Measurements from ENCODE around the gene VPS37C. TPM values are rescaled to one million over a fixed set of nuclear protein-coding genes. Genes with fewer than 3 reads are reported as not detected.

VPS37C gene
- total RNA-seq, 1 donor from 2014 or later = 13.4 TPM

DNA sequence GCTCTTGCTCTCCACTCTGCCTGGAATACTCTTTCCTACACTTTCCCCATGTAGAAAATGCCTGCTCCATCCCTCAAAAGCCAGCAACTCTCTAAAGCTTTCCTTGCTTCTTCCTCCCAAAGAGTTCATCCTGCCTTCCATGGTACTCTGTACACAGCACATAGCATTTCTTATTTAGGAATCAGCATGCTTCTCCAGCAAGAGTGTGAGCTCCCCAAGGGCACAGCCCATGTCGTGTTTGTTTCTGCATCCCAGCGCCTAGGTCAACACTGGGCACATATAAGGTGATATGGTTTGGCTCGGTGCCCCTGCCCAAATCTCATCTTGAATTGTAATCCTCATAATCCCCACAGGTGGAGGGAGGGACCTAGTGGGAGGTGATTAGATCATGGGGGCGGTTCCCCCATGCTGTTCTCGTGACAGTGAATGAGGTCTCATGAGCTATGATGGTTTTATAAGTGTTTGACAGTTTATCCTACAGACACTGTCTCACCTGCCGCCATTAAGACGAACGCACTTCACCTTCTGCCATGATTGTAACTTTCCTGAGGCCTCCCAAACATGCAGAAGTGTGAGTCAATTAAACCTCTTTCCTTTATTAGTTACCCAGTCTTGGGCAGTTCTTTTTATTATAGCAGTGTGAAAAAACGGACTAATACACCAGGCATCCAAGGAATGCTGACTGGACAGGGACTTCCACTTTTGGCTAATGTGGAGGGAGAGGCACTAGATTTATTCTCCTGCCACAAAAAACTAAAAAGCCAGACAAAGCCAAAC, 8.2 kb downstream of the VPS37C start:
- ATAC-seq = peak; percentile 47

DNA sequence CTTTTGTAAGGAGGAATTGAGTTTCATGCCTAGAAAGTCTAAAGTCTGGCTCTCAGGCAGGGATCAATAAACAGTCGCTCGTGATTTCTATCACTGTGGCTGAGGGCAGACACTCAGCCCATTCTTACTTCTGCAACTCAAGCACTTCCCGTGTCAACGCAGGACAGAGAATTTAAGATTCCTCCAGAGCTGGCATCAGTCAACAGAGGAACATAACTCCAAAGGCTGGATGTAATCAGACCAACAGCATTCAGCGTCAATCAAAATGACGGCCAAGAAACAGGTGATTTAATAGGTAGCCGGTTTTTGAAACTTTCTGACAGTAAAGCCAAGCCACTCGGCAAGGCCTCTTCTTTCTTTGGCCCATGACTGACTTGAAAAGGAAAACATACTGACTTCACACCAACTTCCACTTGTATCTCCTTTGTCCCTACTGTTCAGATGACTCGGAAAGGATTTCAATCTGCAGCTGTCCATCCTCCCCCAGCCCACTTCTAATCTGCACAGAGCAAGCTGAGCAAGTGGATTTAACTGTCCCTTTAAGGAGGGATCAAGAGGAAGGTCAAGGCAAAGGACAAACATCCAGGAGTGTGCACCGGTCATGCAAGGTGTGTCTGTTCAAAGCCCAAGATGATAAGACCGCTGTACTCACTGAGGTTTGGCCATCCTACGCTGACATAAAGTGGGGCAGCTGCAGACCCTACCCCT, 9.5 kb downstream of the VPS37C start:
- ATAC-seq = no peak

GRCh38 chr11:61150706-61151544, 10.3 kb downstream of the VPS37C start:
- no peak for ATAC-seq

- ATAC-seq = peak; percentile 60
These were observed 11.3 kb downstream of the VPS37C start for GRCh38 chr11:61149624-61150615.

DNA sequence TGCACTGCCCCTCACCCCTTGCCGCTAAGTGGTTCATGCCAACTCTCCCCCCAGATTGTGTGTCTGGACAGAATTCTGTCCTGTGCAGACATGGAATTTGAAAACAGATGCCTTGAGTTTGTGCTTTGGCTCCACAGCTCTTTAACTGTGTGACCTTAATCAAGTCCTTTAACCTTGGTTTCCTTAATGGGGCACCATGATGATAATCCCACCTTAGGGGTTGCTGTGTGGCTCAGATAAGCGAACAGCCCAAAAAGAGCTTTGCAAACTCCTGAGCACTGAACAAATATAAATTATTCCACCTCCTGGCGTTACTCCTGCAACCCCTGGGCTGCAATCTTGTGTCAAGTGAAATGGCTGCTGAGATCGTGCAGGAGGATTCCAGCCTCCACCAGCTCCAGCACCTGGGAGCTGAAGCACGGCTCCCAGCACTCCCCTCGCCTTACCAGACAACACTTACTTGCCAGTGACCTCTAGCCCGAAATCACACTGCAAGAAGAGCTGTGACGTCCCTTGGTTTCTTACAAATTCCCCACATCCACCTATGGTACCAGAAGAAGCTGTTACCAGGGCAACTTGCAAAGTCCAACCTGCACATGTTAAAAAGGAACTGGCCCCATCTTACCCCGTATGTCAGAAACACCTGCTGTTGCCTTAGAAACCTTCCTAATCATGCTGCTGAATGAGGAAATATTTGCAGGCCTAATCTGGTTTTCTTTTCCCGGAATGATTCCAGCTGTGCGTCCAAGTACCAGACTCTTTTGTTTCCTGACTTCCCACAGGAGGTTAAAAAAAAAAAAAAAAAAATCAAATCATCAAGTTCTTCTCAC, 13.2 kb downstream of the VPS37C start:
- ATAC-seq = no peak

GRCh38 chr11:61147271-61147670, 14.0 kb downstream of the VPS37C start:
- no peak for ATAC-seq

DNA sequence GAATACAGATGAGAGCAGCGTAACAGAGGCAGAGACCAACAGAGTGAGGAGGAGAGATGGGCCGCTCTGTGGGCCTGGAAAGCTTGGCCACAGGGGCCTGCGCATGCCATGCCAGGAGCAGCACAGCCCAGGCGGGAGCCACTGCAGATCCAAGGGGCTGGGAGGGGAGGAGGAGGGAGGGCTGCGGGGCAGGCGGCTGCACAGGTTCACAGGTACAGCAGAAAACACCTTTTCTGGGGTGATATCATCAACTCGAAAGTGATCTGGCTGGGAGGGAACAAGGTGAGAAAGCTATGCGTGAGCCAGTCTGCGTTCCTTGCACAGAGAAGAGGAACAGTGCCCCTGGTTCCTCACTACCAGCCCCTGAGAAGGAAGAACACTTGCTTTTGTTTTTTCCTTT, 14.8 kb downstream of the VPS37C start:
- ATAC-seq = no peak

- no peak for ATAC-seq
These were observed 15.8 kb downstream of the VPS37C start for GRCh38 chr11:61145228-61146005.

GRCh38 chr11:61144511-61145179, 16.6 kb downstream of the VPS37C start:
- no peak for ATAC-seq

- no peak for ATAC-seq
These were observed 18.8 kb downstream of the VPS37C start for GRCh38 chr11:61142424-61142823.

GRCh38 chr11:61141601-61142028, 19.6 kb downstream of the VPS37C start:
- ATAC-seq = peak; percentile 71

DNA sequence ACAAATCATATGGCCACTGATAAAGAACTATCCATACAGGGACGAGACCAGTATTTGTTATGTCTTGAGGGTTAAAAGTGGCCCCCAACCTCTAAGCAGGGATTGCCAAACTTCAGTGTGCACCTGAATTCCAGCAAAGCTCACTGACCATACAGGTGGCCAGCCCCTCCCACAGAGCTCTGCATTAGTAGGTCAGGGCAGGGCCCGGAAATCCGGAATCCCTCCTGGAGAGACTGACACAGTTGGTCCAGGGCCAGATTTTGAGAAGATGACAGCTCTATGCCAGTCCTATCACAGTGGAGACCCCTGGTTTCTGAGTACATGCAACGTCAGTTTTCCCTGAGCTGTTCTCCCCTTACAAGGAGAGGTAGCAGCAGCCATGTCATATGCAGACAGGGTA, 20.8 kb downstream of the VPS37C start:
- ATAC-seq = no peak

DNA sequence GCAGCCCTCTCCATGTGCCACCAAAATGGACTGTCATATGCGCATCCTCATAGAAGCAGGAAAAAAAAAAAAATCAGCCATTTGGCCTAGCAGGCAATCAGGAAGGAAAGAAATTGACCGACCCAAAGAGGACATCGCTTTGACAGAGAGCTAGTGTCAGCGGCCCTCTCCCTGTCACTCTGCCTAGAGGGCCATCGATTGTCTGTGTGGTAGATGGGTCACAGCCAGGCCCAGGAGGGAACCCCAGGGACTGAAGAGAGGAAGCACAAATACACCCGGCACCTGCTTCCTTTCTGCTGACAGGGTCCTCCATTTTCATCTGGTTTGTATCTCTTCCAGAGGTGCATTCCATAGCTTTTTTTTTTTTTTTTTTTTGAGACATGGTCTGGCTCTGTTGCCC, 21.8 kb downstream of the VPS37C start:
- ATAC-seq = no peak

DNA sequence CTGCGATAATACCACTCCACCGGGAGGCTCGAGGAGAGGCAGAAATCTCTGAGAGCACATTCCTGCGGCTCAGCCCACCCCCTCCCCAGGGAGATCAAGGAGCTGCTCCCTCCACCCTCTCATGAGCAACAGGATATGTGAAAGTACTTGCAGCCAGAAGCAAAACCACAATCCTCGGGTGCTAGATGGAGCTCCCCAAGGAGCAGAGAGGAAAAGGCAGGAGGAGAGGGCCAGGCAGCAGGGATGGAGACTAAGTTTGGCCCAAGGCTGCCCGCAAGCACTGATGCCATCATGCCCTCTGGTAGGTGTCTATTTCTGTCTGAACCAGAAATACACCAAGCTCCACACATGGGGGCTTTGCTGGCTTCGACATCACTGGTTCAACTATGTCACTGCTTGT, 22.3 kb downstream of the VPS37C start:
- ATAC-seq = no peak

DNA sequence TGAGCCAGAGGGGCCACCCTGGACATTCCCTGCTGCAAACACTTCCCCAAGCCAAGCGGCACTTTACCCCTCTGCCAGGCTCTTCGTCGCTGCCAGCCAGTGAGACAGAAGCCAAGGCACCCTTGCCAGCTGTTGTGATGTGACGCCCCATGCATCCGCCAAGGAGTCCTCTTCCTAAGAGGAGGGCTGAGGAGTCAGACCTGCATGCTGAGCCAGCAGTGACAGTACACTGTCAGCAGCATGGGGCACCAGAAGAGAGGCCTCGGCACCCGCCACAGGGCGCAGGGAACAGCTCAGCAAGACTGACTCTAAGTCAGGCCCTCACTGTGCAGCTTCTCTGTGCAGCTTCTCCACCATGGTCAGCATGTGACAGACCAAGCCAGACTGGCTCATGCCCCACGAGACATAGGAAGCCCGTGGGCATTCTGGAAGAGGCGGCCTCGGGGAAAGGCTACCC, 26.4 kb downstream of the VPS37C start:
- ATAC-seq = no peak

- no peak for ATAC-seq
These were observed 27.1 kb downstream of the VPS37C start for GRCh38 chr11:61133956-61134662.

DNA sequence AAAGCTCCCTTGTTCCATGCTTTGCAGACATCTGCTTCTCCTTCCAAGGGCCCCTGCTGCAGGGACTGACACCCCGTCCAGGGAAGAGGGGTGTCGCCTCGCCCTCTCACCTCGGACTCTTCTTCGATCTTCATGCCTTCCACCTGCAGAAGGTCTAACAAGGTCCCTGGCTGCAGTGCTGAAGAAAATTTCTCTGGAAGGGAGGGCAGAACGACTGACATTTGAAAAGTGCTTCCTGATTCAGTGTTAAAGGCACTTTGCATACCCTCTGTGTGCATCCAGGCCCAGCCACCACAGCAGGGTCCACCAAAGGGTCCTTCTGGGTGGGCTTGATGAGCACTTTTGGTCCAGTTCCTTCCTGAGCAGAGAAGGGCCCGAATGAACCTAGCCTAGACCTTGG, 28.1 kb downstream of the VPS37C start:
- no peak for ATAC-seq

DNA sequence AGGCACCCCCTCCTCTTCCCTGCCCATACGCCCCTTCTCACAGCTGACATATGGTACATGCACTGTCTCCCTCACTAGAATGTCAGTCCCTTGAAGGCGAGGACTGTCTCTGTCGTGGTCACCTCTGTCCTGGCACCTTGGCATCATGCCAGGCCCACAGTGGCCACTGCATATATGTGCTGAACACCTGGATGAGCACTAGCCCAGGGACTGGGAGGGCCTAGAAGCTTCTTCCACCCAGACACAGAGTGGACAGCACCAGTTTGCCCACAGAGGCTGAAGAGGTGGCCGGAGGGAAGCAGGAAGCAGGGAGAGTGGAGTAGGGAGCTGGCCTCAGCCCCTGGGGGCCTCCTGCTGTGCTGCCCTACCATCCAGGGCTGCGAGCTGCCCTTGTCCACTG, 28.6 kb downstream of the VPS37C start:
- ATAC-seq = no peak

Measured in esophagus mucosa (tissue), 1 donor.